A549 (cell line): Measurements from ENCODE around the gene TAAR5. TPM values are rescaled to one million over a fixed set of nuclear protein-coding genes. Genes with fewer than 3 reads are reported as not detected.
"Not testable (repeated sequence)": the region's sequence is repeated elsewhere in the genome, so short reads cannot be mapped to it uniquely, and the experiment has no call there.

ENCODE experiments used
- ATAC-seq, 2 experiments: fragments of 200-7000 bp in 1 of 2; fragments of >200 bp in 1 of 2; cut with Nextera tagmentation in 1 of 2; cut with Tn5 transposase in 1 of 2; 3 replicates each; pipeline versions ENCODE4 v1.8.0 to v1.9.1; 2018 to 2020; ENCODE audit warnings: mild to moderate bottlenecking in 1 of 2, moderate library complexity in 1 of 2
- CTCF ChIA-PET: fragments of 300-600 bp; sonication (Branson Sonifier 250); formaldehyde crosslinking; extraction: SDS; loops from one replicate; lab custom pipeline; 2021; ENCODE audit warnings: antibody characterized with exemption, inconsistent platforms; lab: Yijun Ruan, JAX
- POLR2A ChIA-PET: fragments of 350-600 bp; formaldehyde crosslinking; extraction: SDS; loops from one replicate; lab custom pipeline; 2021; ENCODE audit warnings: antibody characterized with exemption, inconsistent platforms; lab: Yijun Ruan, JAX
- DNase-seq, 2 experiments: peaks; one replicate each; pipeline versions ENCODE4 v3.0.0 to v3.0.0-alpha.2; 2011 to 2016; ENCODE audit warnings: low read depth in 1 of 2, low spot score in 1 of 2
- FAIRE-seq: peaks from 2 replicates; lab custom pipeline; 2011; peaks lifted over from hg19 to GRCh38; lab: Jason Lieb, UNC
- H3K27ac ChIP-seq, 2 experiments: fragments of >200 bp; sonication (Bioruptor Twin); formaldehyde crosslinking; 3 replicates each; pipeline ENCODE4 v1.5.1; 2016 to 2017
- H3K4me1 ChIP-seq: fragments of >200 bp; sonication (Bioruptor Twin); formaldehyde crosslinking; 3 replicates; pipeline ENCODE4 v1.6.1; 2016
- H3K4me2 ChIP-seq: fragments of >200 bp; sonication (Bioruptor Twin); formaldehyde crosslinking; 3 replicates; pipeline ENCODE4 v1.6.1; 2016
- H3K4me3 ChIP-seq: fragments of >200 bp; sonication (Bioruptor Twin); formaldehyde crosslinking; 3 replicates; pipeline ENCODE4 v1.5.1; 2016
- H3K9me3 ChIP-seq: fragments of >200 bp; sonication (Bioruptor Twin); formaldehyde crosslinking; 3 replicates; pipeline ENCODE4 v1.6.1; 2016
- CBX8 ChIP-seq: fragments of 200-600 bp; sonication (generic); IDR thresholded peaks from 2 replicates; pipeline ENCODE4 v1.6.1; 2016
- EHMT2 ChIP-seq: fragments of 200-600 bp; sonication (generic); IDR thresholded peaks from 2 replicates; pipeline ENCODE4 v1.6.1; 2016; ENCODE audit warnings: antibody characterized with exemption, low read depth, mild to moderate bottlenecking, moderate library complexity
- MAFK ChIP-seq: fragments of 450-650 bp; IDR thresholded peaks from 2 replicates; pipeline ENCODE4 v1.6.1; 2014; ENCODE audit not compliant: partially characterized antibody
- RAD21 ChIP-seq, 2 experiments: fragments of >200 bp in 1 of 2; sonication (Bioruptor Twin) in 1 of 2; formaldehyde crosslinking in 1 of 2; IDR thresholded peaks in 1 of 2; conservative IDR thresholded peaks in 1 of 2; 2 replicates in 1 of 2; 3 replicates in 1 of 2; pipeline ENCODE4 v1.6.1; 2012 to 2018; ENCODE audit warnings: inconsistent platforms in 1 of 2
- RCOR1 ChIP-seq: fragments of 150-350 bp; IDR thresholded peaks from 2 replicates; pipeline ENCODE4 v1.6.1; 2014; ENCODE audit warnings: antibody characterized with exemption, low read length, low read depth
- WGBS: methylation state at CpG from one replicate; pipeline ENCODE4 v1.1.6; 2017; ENCODE audit errors: missing lambda C conversion rate; 5-methylcytosine and 5-hydroxymethylcytosine counted together
- polyA minus RNA-seq: library from RNA; depleted of rRNA, polyadenylated mRNA; stranded (reverse); fragments of >200 nt; gene quantifications from 2 replicates; pipeline ENCODE4 v1.2.3, GENCODE V29; 2011; rRNA and poly(A)+ RNA removed
- polyA plus RNA-seq, 4 experiments: library from polyadenylated mRNA; depleted of rRNA in 3 of 4; stranded (reverse); fragments of >200 nt; fragmentation: RNase III in 1 of 4; extraction: RNeasy Plus Mini Kit Qiagen cat#74134 plus additional on column Dnase treatment in 1 of 4; gene quantifications; 2 replicates in 3 of 4; 3 replicates in 1 of 4; pipeline ENCODE4 v1.2.3, GENCODE V29; 2011 to 2017
- TF ChIP-seq, protein P1 (sequence below): fragments of 200-600 bp; sonication (generic); IDR thresholded peaks from 2 replicates; pipeline ENCODE4 v1.6.1; 2016; ENCODE audit warnings: antibody characterized with exemption, mild to moderate bottlenecking, moderate library complexity
- TF ChIP-seq, protein P2 (sequence below): IDR thresholded peaks from 2 replicates; pipeline ENCODE4 v1.6.1; 2012
- TF ChIP-seq, protein P3 (sequence below): fragments of 150-350 bp; IDR thresholded peaks from 2 replicates; pipeline ENCODE4 v1.6.1; 2014; ENCODE audit warnings: low read depth, mild to moderate bottlenecking, low read length
- TF ChIP-seq, protein P4 (sequence below): IDR thresholded peaks from 2 replicates; pipeline ENCODE4 v1.6.1; 2012

The TAAR5 gene, protein sequence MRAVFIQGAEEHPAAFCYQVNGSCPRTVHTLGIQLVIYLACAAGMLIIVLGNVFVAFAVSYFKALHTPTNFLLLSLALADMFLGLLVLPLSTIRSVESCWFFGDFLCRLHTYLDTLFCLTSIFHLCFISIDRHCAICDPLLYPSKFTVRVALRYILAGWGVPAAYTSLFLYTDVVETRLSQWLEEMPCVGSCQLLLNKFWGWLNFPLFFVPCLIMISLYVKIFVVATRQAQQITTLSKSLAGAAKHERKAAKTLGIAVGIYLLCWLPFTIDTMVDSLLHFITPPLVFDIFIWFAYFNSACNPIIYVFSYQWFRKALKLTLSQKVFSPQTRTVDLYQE
- not detected in 2 replicates for polyA plus RNA-seq (2011; rRNA removed)
- not detected in 2 replicates for polyA plus RNA-seq (2012; cell fraction: cytosol; rRNA removed)
- polyA plus RNA-seq (2012; cell fraction: nucleus; rRNA removed), result not detected in 2 replicates
- polyA plus RNA-seq (2017; fragmentation: RNase III; extraction: RNeasy Plus Mini Kit Qiagen cat#74134 plus additional on column Dnase treatment), result not detected in 3 replicates
- not detected in 2 replicates for polyA minus RNA-seq

DNA sequence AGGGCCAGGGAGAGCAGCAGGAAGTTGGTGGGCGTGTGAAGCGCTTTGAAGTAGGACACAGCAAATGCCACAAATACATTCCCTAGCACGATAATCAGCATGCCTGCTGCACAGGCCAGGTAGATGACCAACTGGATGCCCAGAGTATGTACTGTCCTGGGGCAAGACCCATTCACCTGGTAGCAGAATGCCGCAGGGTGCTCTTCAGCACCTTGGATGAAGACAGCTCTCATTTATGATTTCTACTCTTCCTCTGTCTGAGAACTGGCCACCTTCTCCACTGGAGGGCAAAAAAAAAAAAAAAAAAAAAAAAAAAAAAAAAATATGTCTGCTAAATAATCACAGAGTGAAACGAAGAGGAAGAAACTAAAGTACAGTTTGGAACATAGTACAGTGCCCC is at the start of gene TAAR5:
Gene TAAR5, minus strand, starts transcription at position 288 of the 400 bp plus-strand sequence. Its CDS starts 55 bp downstream, at position 233.
- H3K9me3 ChIP-seq, result no peaks in the 10 kb centered on the region
- CTCF ChIA-PET, result no interaction called here
- FAIRE-seq, result no peak
- no peak within 1 kb of the TSS for H3K4me2 ChIP-seq
- WGBS, result 61% methylated on average over 5 of the region's 5 CpGs
- ATAC-seq, result no peak
- TF ChIP-seq CBX8 (no peak), RCOR1 (no peak)
- TF ChIP-seq, protein P1, sequence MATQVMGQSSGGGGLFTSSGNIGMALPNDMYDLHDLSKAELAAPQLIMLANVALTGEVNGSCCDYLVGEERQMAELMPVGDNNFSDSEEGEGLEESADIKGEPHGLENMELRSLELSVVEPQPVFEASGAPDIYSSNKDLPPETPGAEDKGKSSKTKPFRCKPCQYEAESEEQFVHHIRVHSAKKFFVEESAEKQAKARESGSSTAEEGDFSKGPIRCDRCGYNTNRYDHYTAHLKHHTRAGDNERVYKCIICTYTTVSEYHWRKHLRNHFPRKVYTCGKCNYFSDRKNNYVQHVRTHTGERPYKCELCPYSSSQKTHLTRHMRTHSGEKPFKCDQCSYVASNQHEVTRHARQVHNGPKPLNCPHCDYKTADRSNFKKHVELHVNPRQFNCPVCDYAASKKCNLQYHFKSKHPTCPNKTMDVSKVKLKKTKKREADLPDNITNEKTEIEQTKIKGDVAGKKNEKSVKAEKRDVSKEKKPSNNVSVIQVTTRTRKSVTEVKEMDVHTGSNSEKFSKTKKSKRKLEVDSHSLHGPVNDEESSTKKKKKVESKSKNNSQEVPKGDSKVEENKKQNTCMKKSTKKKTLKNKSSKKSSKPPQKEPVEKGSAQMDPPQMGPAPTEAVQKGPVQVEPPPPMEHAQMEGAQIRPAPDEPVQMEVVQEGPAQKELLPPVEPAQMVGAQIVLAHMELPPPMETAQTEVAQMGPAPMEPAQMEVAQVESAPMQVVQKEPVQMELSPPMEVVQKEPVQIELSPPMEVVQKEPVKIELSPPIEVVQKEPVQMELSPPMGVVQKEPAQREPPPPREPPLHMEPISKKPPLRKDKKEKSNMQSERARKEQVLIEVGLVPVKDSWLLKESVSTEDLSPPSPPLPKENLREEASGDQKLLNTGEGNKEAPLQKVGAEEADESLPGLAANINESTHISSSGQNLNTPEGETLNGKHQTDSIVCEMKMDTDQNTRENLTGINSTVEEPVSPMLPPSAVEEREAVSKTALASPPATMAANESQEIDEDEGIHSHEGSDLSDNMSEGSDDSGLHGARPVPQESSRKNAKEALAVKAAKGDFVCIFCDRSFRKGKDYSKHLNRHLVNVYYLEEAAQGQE, result peak; percentile 29; the same call in 1 of the 2 replicates
- TF ChIP-seq, protein P2, sequence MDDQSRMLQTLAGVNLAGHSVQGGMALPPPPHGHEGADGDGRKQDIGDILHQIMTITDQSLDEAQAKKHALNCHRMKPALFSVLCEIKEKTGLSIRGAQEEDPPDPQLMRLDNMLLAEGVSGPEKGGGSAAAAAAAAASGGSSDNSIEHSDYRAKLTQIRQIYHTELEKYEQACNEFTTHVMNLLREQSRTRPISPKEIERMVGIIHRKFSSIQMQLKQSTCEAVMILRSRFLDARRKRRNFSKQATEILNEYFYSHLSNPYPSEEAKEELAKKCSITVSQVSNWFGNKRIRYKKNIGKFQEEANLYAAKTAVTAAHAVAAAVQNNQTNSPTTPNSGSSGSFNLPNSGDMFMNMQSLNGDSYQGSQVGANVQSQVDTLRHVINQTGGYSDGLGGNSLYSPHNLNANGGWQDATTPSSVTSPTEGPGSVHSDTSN, result no peak
- no peak within 1 kb of the TSS for H3K4me3 ChIP-seq
- no peak for DNase-seq
- POLR2A ChIA-PET, result no interaction called here
- no peak within 1 kb of the TSS for H3K27ac ChIP-seq
- no peaks in the 10 kb centered on the region for H3K4me1 ChIP-seq

DNA sequence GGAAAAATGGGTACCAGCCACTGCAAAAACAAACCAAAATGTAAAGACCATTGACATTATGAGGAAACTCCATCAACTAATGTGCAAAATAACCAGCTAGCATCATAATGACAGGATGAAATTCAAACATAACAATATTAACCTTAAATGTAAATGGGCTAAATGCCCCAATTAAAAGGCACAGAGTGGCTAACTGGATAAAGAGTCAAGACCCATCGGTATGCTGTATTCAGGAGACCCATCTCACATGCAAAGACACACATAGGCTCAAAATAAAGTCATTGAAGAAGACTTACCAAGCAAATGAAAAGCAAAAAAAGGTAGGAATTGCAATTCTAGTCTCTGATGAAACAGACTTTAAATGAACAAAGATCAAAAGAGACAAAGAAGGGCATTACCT is 47.6 kb upstream of the TAAR5 start:
- H3K27ac ChIP-seq, DNase-seq, FAIRE-seq, ATAC-seq, CTCF ChIA-PET, H3K4me3 ChIP-seq, H3K4me2 ChIP-seq, POLR2A ChIA-PET, H3K9me3 ChIP-seq, H3K4me1 ChIP-seq: not testable (repeated sequence)
- 30% methylated on average over 1 of the region's 1 CpG for WGBS

DNA sequence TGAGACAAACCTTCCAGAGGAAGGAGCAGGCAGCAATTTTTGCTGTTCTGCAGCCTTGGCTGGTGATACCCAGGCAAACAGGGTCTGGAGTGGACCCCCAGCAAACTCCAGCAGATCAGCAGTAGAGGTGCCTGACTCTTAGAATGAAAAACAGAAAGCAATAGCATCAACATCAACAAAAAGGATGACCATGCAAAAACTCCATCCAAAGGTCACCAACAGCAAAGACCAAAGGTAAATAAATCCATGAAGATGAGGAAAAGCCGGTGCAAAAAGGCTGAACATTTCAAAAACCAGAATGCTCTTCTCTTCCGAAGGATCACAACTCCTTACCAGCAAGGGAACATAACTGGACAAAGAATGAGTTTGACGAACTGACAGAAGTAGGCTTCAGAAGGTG is 46.4 kb upstream of the TAAR5 start:
- H3K4me2 ChIP-seq, H3K9me3 ChIP-seq, ATAC-seq, H3K27ac ChIP-seq, H3K4me3 ChIP-seq, H3K4me1 ChIP-seq, FAIRE-seq, POLR2A ChIA-PET, DNase-seq, CTCF ChIA-PET: not testable (repeated sequence)
- peak; percentile 34 for TF ChIP-seq MAFK
- 43% methylated on average over 3 of the region's 3 CpGs for WGBS

DNA sequence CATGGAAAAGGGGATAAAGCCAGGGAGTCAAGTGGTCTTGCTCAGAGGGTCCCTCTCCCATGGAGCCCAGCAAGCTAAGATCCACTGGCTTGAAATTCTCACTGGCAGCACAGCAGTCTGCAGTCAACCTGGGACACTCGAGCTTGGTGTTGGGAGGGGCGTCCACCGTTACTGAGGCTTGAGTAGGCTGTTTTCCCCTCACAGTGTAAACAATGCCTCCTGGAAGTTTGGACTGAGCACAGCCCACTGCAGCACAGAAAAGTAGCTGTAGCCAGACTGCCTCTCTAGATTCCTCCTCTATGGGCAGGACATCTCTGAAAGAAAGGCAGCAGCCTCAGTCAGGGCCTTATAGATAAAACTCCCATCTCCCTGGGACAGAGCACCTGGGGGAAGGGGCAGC is 45.7 kb upstream of the TAAR5 start:
- H3K4me3 ChIP-seq, H3K27ac ChIP-seq, CTCF ChIA-PET, FAIRE-seq, ATAC-seq, H3K9me3 ChIP-seq, H3K4me1 ChIP-seq, POLR2A ChIA-PET, DNase-seq, H3K4me2 ChIP-seq: not testable (repeated sequence)
- WGBS, result 40% methylated on average over 1 of the region's 3 CpGs

DNA sequence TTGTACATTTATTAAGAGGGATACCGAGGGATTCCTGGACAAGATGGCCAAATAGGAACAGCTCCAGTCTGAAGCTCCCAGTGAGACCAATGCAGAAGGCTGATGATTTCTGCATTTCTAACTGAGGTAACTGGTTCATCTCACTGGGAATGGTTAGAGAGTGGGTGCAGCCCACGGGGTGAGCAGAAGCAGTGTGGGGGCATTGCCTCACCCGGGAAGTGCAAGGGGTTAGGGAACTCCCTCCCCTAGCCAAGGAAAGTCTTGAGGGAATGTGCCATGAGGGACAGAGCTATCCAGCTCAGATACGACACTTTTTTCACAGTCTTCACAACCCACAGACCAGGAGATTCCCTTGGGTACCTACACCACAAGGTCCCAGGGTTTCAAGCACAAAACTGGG is 45.3 kb upstream of the TAAR5 start:
- no peaks in the 10 kb centered on the region for H3K9me3 ChIP-seq
- no peak for ATAC-seq
- CTCF ChIA-PET, result interaction anchor here (1.3 kb wide), 1 partner anchor 34 kb away, joined by 6 read pairs; no protein-coding TSS in a partner anchor
- H3K27ac ChIP-seq, result no peak overlapping the region
- TF ChIP-seq RAD21 (conservative IDR thresholded peaks at IDR 0.05 in 1 of 2, IDR thresholded peaks at IDR 0.05 in 1 of 2) (no peak), EHMT2 (no peak), MAFK (no peak)
- TF ChIP-seq, protein P3, sequence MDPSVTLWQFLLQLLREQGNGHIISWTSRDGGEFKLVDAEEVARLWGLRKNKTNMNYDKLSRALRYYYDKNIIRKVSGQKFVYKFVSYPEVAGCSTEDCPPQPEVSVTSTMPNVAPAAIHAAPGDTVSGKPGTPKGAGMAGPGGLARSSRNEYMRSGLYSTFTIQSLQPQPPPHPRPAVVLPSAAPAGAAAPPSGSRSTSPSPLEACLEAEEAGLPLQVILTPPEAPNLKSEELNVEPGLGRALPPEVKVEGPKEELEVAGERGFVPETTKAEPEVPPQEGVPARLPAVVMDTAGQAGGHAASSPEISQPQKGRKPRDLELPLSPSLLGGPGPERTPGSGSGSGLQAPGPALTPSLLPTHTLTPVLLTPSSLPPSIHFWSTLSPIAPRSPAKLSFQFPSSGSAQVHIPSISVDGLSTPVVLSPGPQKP, result no peak
- TF ChIP-seq, protein P4, sequence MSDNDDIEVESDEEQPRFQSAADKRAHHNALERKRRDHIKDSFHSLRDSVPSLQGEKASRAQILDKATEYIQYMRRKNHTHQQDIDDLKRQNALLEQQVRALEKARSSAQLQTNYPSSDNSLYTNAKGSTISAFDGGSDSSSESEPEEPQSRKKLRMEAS, result no peak
- TF ChIP-seq, protein P2, result no peak
- TF ChIP-seq, all 56 proteins: peak for 0
- DNase-seq (no peak), FAIRE-seq (no peak)
- POLR2A ChIA-PET, result no interaction called here
- Histone ChIP-seq H3K4me1 (no peaks in the 10 kb centered on the region), H3K4me3 (no peak overlapping the region), H3K4me2 (no peak overlapping the region)
- WGBS, result 46% methylated on average over 4 of the region's 4 CpGs
